Measurements from ENCODE around the gene ABCA9. TPM values are rescaled to one million over a fixed set of nuclear protein-coding genes. Genes with fewer than 3 reads are reported as not detected.

ABCA9 gene
- total and polyA plus RNA-seq, 2 of the 13 experiments (the other 11 are each of a cell fraction or from before 2014, with no cell fraction given) = 0.04 TPM; not detected in 1

- TF ChIP-seq PRDM10 (CRISPR knock-in tag; IDR thresholded peaks at IDR 0.05; ENCODE audit: low read depth) = no peak
- TF ChIP-seq FOXP4 (CRISPR knock-in tag; IDR thresholded peaks at IDR 0.05) = peak; percentile 59; the same call in 1 of the 2 replicates
- TF ChIP-seq ZNF572 (CRISPR knock-in tag; IDR thresholded peaks at IDR 0.05) = no peak
- TF ChIP-seq E2F1 (CRISPR knock-in tag; IDR thresholded peaks at IDR 0.05) = no peak
- peak; percentile 72 for TF ChIP-seq TEAD3 (CRISPR knock-in tag; optimal IDR thresholded peaks at IDR 0.05; ENCODE audit: borderline replicate concordance)
- no peak for TF ChIP-seq NCOA5 (CRISPR knock-in tag; IDR thresholded peaks at IDR 0.05)
- peak; percentile 74; the same call in 1 of the 2 replicates for TF ChIP-seq KAT7 (CRISPR knock-in tag; IDR thresholded peaks at IDR 0.05; ENCODE audit: borderline replicate concordance)
- peak in 1 of 2 experiments; percentile 82; a peak in 2 of 4 replicates for TF ChIP-seq EP300 (IDR thresholded peaks at IDR 0.05; ENCODE audit: low read depth in 2 of 2, low read length in 2 of 2)
- TF ChIP-seq EP300 (CRISPR knock-in tag; IDR thresholded peaks at IDR 0.05; ENCODE audit: borderline replicate concordance) = no peak
- TF ChIP-seq MBD4 (IDR thresholded peaks at IDR 0.05; ENCODE audit: borderline replicate concordance, low read length) = no peak
- TF ChIP-seq RCOR2 (CRISPR knock-in tag; IDR thresholded peaks at IDR 0.05) = peak; percentile 67
- no peak for TF ChIP-seq CREB3 (CRISPR knock-in tag; IDR thresholded peaks at IDR 0.05)
- TF ChIP-seq RARA (CRISPR knock-in tag; IDR thresholded peaks at IDR 0.05) = peak; percentile 57
- no peak for TF ChIP-seq IRX3 (CRISPR knock-in tag; IDR thresholded peaks at IDR 0.05; ENCODE audit: borderline replicate concordance, low read depth)
- no peak for TF ChIP-seq LCORL (IDR thresholded peaks at IDR 0.05)
- TF ChIP-seq LCORL (CRISPR knock-in tag; IDR thresholded peaks at IDR 0.05) = peak; percentile 74
- no peak for TF ChIP-seq GZF1 (CRISPR knock-in tag; IDR thresholded peaks at IDR 0.05)
- peak; percentile 55; the same call in 1 of the 2 replicates for TF ChIP-seq CREM (IDR thresholded peaks at IDR 0.05)
- TF ChIP-seq CREM (CRISPR knock-in tag; IDR thresholded peaks at IDR 0.05) = no peak
- TF ChIP-seq ZBTB21 (CRISPR knock-in tag; IDR thresholded peaks at IDR 0.05) = no peak
- TF ChIP-seq ZNF569 (CRISPR knock-in tag; IDR thresholded peaks at IDR 0.05; ENCODE audit: borderline replicate concordance) = no peak
- no peak for TF ChIP-seq PAWR (CRISPR knock-in tag; IDR thresholded peaks at IDR 0.05; ENCODE audit: borderline replicate concordance)
- TF ChIP-seq ZC3H13 (CRISPR knock-in tag; IDR thresholded peaks at IDR 0.05) = no peak
- peak; percentile 23; the same call in 1 of the 2 replicates for TF ChIP-seq ZNF556 (CRISPR knock-in tag; IDR thresholded peaks at IDR 0.05; ENCODE audit: borderline replicate concordance)
Measured at GRCh38 chr17:68937890-68938514, 122.7 kb downstream of the ABCA9 start (continued).
